Breast epithelium (tissue), 3 donors: ENCODE data around the gene MRPS27.

Source experiments
- CTCF ChIP-seq, 3 donors: fragments of 450-650 bp; IDR thresholded peaks; one replicate each; pipeline ENCODE4 v1.5.1; 2016 to 2017; ENCODE audit warnings: antibody characterized with exemption in 3 of 3, mild to moderate bottlenecking in 3 of 3, moderate library complexity in 3 of 3
- POLR2A ChIP-seq: fragments of 450-650 bp; IDR thresholded peaks from one replicate; pipeline ENCODE4 v1.6.1; 2016; ENCODE audit warnings: antibody characterized with exemption, mild to moderate bottlenecking, moderate library complexity
- POLR2AphosphoS5 ChIP-seq, 3 donors: sonication (generic); formaldehyde crosslinking; IDR thresholded peaks; one replicate each; pipeline ENCODE4 v1.6.1; 2017; ENCODE audit warnings: antibody characterized with exemption in 3 of 3

GRCh38 chr5:72194846-72195245, 125.2 kb downstream of the MRPS27 start:
- no peak for TF ChIP-seq CTCF (IDR thresholded peaks at IDR 0.05)
- TF ChIP-seq POLR2A = no peak
- TF ChIP-seq POLR2AphosphoS5 (IDR thresholded peaks at IDR 0.05) = no peak
